HG03108 (cell line): ENCODE measurements around the gene TIGD3.

ENCODE experiments used
- ATAC-seq: cut with Tn5 transposase; IDR thresholded peaks from one replicate; pipeline ENCODE4 v1.9.1; 2021; ENCODE audit warnings: moderate library complexity; ENCODE audit not compliant: unreplicated experiment

Gene TIGD3

DNA sequence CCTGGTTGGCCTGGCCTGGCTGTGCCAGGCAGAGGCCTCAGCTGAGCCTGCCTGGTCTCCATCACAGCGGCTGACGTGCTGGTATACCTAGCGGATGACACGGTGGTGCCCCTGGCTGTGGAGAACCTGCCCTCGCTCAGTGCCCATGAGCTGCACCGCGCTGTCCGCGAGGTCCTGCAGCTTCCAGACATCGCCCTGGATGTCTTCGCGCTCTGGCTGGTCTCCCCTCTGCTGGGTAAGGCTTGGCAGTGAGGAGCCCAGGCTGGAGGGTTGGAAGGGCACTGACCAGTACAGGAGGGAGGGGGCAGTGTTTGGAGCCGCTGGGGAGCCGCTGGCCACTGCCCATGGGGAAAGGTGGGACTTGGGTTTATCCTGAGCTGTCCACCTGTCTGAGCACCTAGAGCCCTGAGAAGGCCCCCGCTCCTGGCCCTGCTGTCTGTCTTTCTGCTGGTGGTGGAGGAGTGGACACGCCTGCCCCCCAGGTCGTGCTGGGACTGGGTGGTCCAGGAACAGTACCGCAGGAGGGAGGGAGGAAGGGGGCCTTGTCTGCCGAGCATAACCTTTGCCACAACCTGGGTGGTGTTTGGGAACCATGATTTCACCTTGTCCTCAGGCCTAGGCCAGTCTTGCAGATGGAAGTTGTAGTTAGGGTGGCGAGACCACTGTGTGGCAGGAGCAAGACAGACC is 34.9 kb downstream of the TIGD3 start:
- no peak for ATAC-seq

DNA sequence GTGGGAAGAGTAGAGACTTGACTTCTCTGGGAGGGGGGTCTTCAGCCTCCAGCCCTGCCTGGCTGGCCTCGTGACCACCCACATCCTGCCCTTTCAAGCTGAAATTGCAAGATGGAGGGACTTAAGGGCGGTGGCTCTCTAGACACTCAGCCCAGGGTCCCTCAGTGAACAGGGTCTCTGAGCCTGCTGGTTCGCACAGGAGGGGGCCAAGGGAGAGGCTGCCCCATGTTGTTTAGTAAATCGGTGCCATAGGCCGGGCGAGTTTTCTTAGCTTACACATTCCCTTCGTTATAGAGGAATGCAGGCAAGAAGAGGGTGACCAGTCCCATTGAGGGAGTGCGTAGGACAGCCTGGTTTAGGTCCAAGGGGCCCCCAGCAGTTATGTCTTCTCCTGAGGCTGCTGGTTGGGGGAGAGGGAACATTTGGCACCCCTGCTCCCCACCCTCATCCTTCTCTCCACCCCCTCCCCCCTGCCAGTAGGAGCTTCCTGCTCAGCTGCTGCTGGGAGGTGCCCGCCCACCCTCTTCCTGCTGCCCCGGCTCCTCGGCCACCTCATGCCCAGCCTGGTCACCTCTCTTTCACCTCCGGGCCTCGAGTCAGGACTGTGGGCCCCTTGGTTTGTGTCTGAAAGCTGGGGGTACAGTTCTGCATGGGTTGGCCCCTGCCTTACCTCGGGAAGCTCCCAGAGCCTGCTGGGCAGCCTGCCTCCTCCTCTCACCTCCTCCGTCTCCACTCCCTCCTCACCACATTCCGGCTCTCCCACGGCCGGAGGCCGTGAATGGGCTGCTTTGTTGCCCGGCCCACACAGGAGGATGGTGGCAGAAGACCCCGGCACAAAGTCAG is 35.8 kb downstream of the TIGD3 start:
- no peak for ATAC-seq

DNA sequence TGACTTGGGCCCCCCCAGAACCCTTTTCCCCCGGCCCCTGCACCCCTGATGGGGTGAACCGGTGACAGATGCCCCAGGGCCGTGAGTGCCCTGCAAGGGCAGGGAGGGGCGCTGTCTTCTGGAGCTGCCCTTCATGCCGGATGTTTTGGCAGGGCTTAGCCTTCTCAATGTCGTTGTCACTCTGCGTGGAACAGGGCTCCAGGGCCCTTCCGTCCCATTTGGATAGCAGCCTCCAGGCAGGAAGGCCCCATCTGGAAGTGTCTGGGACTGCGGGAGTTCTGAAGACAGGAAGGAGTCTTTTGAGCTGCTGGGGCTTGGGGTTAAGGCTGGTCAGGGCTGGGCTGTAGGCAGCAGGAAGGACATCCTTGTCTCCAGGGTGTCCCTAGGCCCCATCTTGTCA is 36.4 kb downstream of the TIGD3 start:
- ATAC-seq: no peak

DNA sequence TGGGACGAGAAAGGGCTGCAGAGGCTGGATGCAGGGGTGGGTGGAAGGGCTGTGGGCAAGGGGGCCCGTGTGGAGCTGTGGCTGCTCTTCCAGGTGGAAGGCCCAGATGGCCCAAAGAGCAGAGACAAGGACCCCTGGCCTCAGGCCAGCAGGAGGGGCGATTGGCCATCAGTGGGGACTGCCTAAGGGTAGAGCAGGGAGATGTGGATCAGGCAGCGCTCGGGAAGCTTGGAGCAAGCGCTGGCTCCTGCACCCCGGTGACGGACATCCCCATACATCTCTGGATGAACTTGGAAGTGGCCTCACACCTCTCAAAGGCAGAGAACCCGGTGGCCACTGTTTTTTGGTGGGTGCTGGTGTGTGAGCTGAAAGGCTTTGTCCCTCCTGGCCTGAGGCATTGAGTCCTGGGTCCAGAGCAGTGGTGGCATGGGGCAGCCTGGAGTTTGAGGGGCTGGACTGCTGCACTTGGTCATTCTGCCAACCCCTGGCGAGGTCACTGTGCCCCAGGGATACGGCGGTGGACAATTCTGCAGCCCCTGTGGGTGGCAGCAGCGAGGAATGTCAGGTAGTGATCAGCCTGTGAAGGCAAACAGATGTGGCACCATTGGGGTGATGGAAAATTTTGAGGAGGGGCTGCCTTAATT is 37.8 kb downstream of the TIGD3 start:
- no peak for ATAC-seq

- ATAC-seq: no peak
Measured at GRCh38 chr11:65392899-65393298, 38.3 kb downstream of the TIGD3 start.

DNA sequence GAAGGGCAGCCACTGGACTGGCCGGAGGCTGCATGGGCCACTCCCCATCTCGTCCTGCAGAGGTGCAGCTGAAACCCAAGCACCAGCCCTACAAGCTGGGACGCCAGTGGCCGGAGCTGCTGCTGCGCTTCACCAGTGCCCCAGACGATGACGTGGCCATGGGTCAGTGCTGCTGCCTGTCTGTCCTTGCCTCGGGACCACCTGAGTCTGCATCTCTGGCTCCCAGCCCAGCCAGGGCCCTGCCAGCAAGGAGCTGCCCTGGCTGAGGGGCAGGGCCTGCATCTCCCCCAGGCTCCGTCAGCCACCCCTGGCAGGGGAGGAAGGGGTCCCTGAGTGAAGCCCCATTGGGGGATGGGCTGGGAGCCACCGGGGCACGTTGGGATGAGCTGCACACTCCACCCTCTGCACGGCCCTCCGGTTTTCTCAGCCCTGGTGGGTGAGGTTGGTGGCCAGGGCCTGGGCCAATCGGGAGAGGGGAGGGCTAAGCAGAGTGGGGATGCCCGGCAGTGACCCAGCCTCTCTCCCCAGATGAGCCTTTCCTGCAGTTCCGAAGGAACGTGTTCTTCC is 39.0 kb downstream of the TIGD3 start:
- ATAC-seq: no peak

GRCh38 chr11:65394125-65394536 is 39.6 kb downstream of the TIGD3 start:
- ATAC-seq: no peak

DNA sequence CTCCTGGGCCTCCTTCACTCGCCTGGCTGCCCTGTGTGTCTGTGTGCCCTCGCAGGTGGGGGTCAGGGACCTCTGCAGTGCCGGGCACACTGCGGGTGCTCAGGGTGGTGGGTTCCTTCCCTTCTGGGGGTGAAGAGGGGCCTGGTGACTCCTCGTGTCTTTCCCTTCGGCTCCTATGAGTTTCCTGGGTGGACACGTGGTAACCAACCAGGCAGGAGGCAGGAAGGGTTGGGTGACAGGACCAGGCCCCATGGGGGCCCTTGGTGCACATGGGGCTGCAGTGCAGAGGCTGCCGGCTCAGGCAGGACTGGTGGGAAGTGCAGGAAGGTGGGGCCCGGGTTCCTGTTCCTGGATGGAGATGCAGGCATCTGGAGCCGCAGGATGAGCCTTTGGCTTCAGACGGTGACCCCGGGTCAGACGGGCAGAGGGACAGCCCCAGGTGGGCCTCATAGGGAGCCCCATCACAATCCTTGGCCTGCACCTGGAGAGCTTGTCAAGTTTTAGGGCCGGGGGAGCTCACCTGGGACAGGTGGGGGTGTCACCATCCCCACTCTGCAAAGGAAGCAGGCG is 41.5 kb downstream of the TIGD3 start:
- no peak for ATAC-seq

DNA sequence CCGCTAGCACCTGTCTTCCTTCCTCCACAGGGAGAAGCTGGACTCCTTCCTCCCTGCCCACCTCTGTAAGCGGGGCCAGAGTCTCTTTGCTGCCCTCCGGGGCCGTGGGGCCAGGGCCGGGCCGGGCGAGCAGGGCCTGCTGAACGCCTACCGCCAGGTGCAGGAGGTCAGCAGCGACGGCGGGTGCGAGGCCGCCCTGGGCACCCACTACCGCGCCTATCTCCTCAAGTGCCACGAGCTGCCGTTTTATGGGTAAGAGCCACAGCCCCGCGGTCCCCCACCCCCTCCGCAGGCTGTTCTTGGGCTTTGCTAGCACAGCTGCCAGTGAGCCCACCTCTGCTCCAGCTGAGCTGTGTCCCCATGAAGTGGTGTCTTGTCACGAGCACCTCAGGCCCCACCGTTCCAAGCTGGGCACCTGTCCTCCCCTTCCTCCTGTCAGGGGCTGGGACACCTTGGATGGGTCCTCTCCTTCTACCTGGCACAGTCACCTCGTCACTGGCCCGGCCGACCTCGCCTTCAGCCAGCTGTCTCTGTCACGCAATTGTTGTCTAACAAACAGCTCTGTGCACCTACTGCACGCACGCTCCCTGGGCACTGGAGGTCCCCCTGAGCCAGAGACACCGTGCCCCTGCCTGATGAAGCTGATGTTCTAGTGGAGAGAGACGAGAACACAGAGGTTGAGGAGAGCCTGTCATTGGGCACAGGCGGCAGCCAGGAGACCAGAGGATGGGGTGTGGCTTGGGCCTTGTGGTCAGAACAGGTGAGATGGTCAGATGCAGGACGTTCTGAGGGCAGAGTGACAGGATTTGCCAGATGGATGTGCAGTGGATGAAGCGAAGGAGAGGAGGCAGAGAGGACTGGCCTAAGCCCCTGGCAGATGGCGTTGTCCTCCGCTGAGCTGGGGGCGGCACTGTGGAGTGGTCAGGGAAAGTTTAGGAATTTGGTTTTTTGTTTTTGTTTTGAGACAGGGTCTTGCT is 42.5 kb downstream of the TIGD3 start:
- no peak for ATAC-seq

- no peak for ATAC-seq
Measured at GRCh38 chr11:65398362-65398910, 43.9 kb downstream of the TIGD3 start.

- no peak for ATAC-seq
Measured at GRCh38 chr11:65399249-65399648, 44.7 kb downstream of the TIGD3 start.

- no peak for ATAC-seq
Measured at GRCh38 chr11:65399845-65400244, 45.3 kb downstream of the TIGD3 start.

GRCh38 chr11:65400307-65401072 is 45.9 kb downstream of the TIGD3 start:
- ATAC-seq: no peak

DNA sequence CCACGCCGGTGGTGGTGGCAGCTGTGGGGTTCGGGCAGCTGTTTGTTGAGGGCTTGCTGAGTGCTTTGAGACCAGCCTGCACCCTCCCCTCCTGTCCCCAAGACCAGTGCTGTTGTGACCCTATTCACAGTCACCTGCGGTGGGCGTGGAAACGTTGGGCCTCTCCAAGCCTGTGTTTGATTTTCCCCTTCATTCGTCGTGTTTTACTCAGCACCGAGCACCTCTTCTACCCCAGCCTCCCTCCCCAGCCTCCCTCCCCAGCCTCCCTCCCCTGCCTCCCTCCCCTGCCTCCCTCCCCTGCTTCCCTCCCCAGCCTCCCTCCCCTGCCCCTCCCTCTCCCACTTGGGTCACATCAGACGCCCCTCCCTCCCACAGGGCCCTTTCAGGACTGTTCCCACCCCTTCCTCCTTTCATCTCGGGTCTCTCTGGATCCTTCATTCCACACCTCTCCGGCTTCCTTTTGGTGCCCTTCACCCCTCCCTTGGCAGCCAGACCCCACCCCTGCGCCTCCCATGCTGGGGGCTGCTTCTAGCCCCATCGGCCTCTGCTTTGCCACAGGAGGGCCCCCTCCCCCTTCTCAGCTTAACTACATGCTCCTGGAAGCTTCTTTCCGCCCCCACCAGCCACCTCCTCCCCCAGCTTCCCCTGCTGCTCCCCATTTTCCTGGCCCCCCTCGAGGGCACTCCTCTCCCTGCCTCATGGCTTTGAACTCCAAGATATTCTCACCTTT is 46.7 kb downstream of the TIGD3 start:
- ATAC-seq: no peak

DNA sequence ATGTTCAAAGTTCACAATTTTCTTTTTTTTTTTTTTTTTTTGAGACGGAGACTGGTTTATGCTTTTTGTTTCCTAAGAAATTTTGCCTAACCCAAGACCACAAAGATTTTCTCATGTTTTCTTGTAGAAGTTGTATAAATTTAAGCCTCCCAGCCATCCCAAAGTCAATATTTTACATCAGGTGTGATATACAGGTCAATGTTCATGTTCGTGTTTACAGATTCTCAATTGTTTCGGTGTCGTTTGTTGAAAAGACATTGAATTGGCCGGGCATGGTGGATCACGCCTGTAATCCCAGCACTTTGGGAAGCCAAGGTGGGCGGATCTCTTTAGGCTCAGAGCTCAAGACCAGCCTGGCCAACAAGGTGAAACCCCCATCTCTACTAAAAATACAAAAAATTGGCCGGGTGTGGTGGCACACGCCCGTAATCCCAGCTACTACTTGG is 47.3 kb downstream of the TIGD3 start:
- ATAC-seq: no peak

- no peak for ATAC-seq
Measured at GRCh38 chr11:65402790-65403189, 48.2 kb downstream of the TIGD3 start.

DNA sequence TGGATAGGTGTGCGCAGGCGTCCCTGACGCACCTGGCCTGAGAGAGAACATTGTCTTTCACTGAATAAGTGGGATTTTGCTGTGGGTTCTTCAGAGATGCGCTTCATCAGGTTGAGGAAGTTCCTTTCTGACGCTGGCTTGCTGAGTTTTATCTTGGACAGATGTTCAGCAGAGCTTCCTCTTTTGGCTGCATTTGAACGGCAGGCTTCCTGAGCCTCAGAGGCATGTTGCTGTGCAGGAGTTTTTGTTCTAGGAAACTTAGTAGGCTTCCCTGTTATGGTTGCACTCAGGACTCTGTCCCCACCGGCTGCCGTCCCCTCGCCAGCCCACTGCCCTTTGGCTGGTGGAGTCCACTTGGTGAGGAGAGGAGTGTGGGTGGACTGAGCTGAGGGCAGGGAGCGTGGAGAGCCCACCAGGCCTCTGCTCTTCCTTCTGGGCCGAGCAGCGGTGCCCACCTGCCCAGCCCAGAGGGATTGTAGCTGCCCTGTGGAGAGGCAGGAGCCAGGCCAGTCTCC is 49.1 kb downstream of the TIGD3 start:
- ATAC-seq: no peak

- no peak for ATAC-seq
Measured at GRCh38 chr11:65404210-65404609, 49.7 kb downstream of the TIGD3 start.
